Hippocampal formation (tissue), 2 donors: ENCODE measurements around the gene KCNK2.

Experiments used
- DNase-seq, 2 donors: peaks; one replicate each; lab custom pipeline; 2025; lab: John Stamatoyannopoulos, UW

KCNK2 gene

DNA sequence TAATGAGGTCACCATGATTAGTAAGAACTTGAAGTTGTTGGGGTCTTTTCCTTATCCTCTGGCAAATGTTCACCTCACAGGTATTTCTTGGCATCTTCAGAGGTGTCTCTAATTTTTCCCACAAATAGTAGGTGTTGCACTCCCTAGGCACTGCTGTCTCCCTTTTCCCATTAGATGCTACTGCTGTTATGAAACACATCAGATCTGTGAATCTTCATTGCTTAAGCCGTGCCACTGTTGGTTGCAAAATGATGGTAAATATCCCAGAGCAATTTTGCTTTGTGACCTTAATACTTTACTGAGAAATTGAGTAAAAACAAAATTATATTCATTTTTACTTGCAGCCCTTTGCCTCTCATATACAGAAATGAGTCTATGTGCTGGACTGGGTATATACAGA, 169.6 kb downstream of the KCNK2 start:
- DNase-seq, result no peak

DNA sequence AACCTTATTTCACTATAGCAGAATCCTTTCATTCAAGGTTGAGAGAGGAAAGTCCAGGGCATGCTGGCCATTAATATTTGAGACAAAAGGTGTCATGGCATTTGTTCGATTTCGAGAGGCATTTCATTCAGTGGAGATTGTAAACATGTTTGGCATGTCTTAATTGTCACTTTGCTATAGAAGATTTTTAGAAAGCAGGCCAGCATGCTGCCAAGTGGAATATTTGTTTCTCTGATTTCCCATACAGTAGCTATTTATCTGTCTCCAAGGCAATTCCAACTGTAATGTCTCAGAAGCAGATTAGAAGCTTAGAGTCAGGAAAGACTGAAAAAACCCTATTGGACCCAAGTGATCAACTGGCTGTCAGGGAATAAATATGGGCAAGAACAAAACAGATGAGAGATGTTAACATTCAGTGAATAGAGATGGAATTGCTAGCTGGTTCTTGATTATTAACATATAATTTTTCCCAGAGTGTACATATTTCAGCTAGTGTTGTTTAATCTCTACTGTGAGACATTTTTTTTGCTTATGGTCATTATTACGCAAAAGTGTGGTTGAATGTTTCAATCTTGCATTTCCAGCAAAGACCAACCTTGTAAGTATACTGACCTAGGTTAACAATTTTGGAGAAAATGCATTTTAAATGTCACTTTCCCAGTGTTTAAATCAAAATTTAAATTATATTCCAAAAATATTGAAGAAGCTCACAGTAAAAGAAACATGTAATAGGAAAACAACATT, 174.6 kb downstream of the KCNK2 start:
- no peak for DNase-seq

GRCh38 chr1:215260711-215261110, 178.2 kb downstream of the KCNK2 start:
- DNase-seq, result no peak

DNA sequence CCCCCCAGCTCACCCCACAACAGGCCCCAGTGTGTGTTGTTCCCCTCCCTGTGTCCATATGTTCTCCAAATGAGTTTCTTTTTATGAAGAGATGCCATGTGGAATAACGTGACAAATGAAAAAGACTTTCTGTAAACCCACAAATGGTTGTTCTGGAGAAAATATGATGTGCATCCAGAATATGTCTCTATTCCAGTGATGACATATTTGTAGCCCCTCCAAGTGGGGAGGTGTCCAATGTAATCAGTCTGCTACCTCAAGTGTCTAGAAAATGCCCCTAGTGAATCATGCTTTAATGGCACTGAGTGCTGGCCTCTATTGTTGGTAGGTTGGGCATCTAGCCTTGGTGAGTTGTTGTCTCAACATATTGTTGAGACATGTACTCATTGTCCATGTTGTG, 179.6 kb downstream of the KCNK2 start:
- no peak for DNase-seq

DNA sequence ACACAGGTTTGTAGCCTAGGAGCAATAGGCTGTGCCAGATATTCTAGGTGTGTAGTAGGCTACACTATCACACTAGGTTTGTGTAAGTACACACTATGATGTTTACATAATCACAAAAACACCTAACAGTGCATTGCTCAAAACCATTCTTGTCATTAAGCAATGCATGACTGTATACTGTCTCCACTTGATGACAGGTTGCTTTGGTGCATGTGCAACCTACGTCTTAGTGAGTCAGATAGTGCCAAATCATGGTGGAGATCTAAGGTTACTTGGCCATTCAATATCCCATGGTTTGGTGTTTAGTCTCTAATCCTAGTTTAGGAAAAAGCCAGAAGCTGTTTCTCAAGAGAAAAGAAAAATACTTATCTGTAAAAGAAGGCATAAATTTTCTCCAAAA, 181.1 kb downstream of the KCNK2 start:
- DNase-seq, result no peak

DNA sequence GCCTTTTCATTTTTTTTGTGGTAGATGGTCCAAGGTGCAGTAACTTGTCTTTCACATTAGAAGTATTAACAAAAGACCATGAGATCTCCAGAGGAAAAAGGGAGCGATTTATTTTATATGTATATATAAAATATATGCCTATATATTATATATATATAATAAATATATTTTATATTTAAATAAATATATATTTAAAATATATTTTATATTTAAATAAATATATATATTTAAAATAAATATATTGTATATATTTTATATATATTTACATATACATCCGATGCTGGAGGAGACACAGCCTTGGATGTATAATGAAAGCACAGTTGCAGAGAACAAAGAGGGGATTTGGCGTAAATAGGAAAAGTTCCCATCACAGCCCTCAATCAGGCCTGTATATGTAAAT, 182.1 kb downstream of the KCNK2 start:
- DNase-seq, result no peak

- no peak for DNase-seq
These were observed 185.0 kb downstream of the KCNK2 start for GRCh38 chr1:215267495-215267894.

- no peak for DNase-seq
These were observed 187.4 kb downstream of the KCNK2 start for GRCh38 chr1:215269955-215270354.

GRCh38 chr1:215273838-215274516, 191.4 kb downstream of the KCNK2 start:
- no peak for DNase-seq

- DNase-seq, result no peak
These were observed 194.0 kb downstream of the KCNK2 start for GRCh38 chr1:215276582-215276981.

GRCh38 chr1:215277532-215277931, 195.0 kb downstream of the KCNK2 start:
- DNase-seq, result no peak

GRCh38 chr1:215279682-215280081, 197.1 kb downstream of the KCNK2 start:
- DNase-seq, result no peak

DNA sequence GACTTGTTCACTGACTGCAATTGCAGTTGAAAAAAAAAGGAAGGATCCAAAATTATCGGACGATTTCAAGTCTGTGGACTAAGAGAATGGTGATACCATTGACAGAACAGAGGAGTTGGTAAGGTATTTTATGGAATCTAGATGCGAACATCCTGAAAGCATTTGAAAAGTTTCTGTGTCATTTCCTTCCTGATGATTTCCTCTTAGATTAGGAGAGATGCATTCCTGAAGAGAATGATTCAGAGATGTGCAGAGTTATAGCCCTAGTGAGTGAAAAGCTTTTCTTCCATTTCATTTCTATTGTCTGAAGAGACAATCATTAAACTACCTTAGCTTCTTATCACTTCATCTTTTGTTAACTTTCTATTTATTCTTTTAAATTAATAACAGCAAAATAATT, 200.0 kb downstream of the KCNK2 start:
- no peak for DNase-seq

GRCh38 chr1:215285013-215285800, 202.7 kb downstream of the KCNK2 start:
- no peak for DNase-seq
